ENCODE results near the gene MCM6.

GRCh38 chr2:135831180-135831812 is 44.9 kb downstream of the MCM6 start:
- no peak for TF ChIP-seq CTCF (IDR thresholded peaks at IDR 0.05)
- TF ChIP-seq POLR2A (IDR thresholded peaks at IDR 0.05), result no peak
- no peak for TF ChIP-seq POLR2AphosphoS5 (IDR thresholded peaks at IDR 0.05)
